ENCODE data around the gene LIN54. TPM values are rescaled to one million over a fixed set of nuclear protein-coding genes. Genes with fewer than 3 reads are reported as not detected.

LIN54 gene
- total and polyA plus RNA-seq, 12 donors, result 1.5 to 9.4 (median 8.6) TPM

- no peak for ATAC-seq
- no peak for DNase-seq
- whole genome bisulfite sequencing, 2 donors, result 90 to 94% methylated on average over 2 of the region's 2 CpGs
- Histone ChIP-seq H3K9me3 (no peaks in the 10 kb centered on the region), H3K4me3 (no peak overlapping the region), H3K27me3 (no peaks in the 10 kb centered on the region), H3K4me1 (no peaks in the 10 kb centered on the region), H3K36me3 (peaks cover 0 to 51% (median 8%) of the 10 kb centered on the region in 9 donors), H3K27ac (no peak overlapping the region)
- intact Hi-C loops (cut with DNase I), result no loop called here
- TF ChIP-seq, protein P1, sequence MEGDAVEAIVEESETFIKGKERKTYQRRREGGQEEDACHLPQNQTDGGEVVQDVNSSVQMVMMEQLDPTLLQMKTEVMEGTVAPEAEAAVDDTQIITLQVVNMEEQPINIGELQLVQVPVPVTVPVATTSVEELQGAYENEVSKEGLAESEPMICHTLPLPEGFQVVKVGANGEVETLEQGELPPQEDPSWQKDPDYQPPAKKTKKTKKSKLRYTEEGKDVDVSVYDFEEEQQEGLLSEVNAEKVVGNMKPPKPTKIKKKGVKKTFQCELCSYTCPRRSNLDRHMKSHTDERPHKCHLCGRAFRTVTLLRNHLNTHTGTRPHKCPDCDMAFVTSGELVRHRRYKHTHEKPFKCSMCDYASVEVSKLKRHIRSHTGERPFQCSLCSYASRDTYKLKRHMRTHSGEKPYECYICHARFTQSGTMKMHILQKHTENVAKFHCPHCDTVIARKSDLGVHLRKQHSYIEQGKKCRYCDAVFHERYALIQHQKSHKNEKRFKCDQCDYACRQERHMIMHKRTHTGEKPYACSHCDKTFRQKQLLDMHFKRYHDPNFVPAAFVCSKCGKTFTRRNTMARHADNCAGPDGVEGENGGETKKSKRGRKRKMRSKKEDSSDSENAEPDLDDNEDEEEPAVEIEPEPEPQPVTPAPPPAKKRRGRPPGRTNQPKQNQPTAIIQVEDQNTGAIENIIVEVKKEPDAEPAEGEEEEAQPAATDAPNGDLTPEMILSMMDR (IDR thresholded peaks at IDR 0.05), result no peak
Observed at GRCh38 chr4:82975792-82976191, 34.8 kb downstream of the LIN54 start.

GRCh38 chr4:82969414-82969813 is 41.2 kb downstream of the LIN54 start:
- no peaks in the 10 kb centered on the region for H3K4me1 ChIP-seq
- no peak overlapping the region for H3K27ac ChIP-seq
- no peak overlapping the region for H3K4me3 ChIP-seq
- no peaks in the 10 kb centered on the region for H3K27me3 ChIP-seq
- intact Hi-C loops (cut with DNase I), result no loop called here
- ATAC-seq (no peak), DNase-seq (no peak)
- TF ChIP-seq, protein P1 (IDR thresholded peaks at IDR 0.05), result no peak
- H3K9me3 ChIP-seq, result no peaks in the 10 kb centered on the region
- WGBS, 2 donors, result 97 to 98% methylated on average over 2 of the region's 2 CpGs
- H3K36me3 ChIP-seq, result peaks cover 0 to 77% (median 16%) of the 10 kb centered on the region in 9 donors

DNA sequence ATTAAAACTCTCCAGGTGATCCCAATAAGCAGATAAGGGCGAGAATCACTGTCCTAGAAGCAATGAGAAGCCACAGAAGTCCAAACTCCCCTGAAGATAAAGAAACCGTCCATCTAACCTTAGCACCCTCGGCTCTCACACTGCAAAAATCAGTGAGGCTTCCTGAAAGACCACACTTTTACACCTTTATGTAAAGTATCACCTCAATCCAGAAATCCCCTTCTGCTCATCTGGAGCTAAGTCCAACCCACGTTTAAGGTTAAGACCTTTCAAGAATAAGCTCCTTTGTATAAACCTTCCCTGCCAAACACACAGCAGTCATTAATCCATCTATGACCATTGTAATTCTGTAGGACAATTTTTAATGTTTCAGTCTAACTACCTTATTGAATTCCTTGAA is 41.7 kb downstream of the LIN54 start:
- Histone ChIP-seq H3K36me3 (peaks cover 0 to 78% (median 16%) of the 10 kb centered on the region in 9 donors), H3K4me1 (no peaks in the 10 kb centered on the region), H3K4me3 (no peak overlapping the region), H3K27ac (no peak overlapping the region), H3K27me3 (no peaks in the 10 kb centered on the region), H3K9me3 (no peaks in the 10 kb centered on the region)
- WGBS, 2 donors, result 89 to 95% methylated on average over 4 of the region's 4 CpGs
- TF ChIP-seq, protein P1 (IDR thresholded peaks at IDR 0.05), result no peak
- ATAC-seq (no peak), DNase-seq (no peak)
- intact Hi-C loops (cut with DNase I), result no loop called here

- no peak overlapping the region for H3K4me3 ChIP-seq
- WGBS, 2 donors, result 93 to 100% methylated on average over 2 of the region's 2 CpGs
- no peaks in the 10 kb centered on the region for H3K27me3 ChIP-seq
- intact Hi-C loops (cut with DNase I), result no loop called here
- H3K27ac ChIP-seq, result no peak overlapping the region
- DNase-seq (no peak), ATAC-seq (no peak)
- peaks cover 0 to 81% (median 16%) of the 10 kb centered on the region in 9 donors for H3K36me3 ChIP-seq
- H3K4me1 ChIP-seq, result no peaks in the 10 kb centered on the region
- H3K9me3 ChIP-seq, result no peaks in the 10 kb centered on the region
- TF ChIP-seq, protein P1 (IDR thresholded peaks at IDR 0.05), result no peak
Observed at GRCh38 chr4:82965763-82966162, 44.9 kb downstream of the LIN54 start.

Data from heart right ventricle (tissue), 16 donors.